ENCODE results near the gene CMTR1.

The CMTR1 gene

GRCh38 chr6:37479266-37479854, 46.3 kb downstream of the CMTR1 start:
- no peak for DNase-seq

GRCh38 chr6:37480118-37480736, 47.2 kb downstream of the CMTR1 start:
- no peak for DNase-seq

- DNase-seq: no peak
Observed at GRCh38 chr6:37480951-37481534, 48.0 kb downstream of the CMTR1 start.

GRCh38 chr6:37481711-37482605, 48.9 kb downstream of the CMTR1 start:
- DNase-seq: no peak

GRCh38 chr6:37482606-37483251, 49.7 kb downstream of the CMTR1 start:
- no peak for DNase-seq

- no peak for DNase-seq
Observed at GRCh38 chr6:37483252-37483901, 50.4 kb downstream of the CMTR1 start.

GRCh38 chr6:37483917-37484785, 51.1 kb downstream of the CMTR1 start:
- DNase-seq: peak; percentile 62 to 74 (median 66)

GRCh38 chr6:37484786-37485170, 51.8 kb downstream of the CMTR1 start:
- no peak for DNase-seq

- DNase-seq: no peak
Observed at GRCh38 chr6:37485291-37485702, 52.3 kb downstream of the CMTR1 start.

- no peak for DNase-seq
Observed at GRCh38 chr6:37486121-37486839, 53.3 kb downstream of the CMTR1 start.

GRCh38 chr6:37487591-37488380, 54.8 kb downstream of the CMTR1 start:
- no peak for DNase-seq

GRCh38 chr6:37488476-37488875, 55.5 kb downstream of the CMTR1 start:
- DNase-seq: peak in 1 of 5 experiments; percentile 63

GRCh38 chr6:37489697-37490336, 56.8 kb downstream of the CMTR1 start:
- DNase-seq: peak in 3 of 5 experiments; percentile 36 to 46 (median 36)

- DNase-seq: no peak
Observed at GRCh38 chr6:37490536-37491170, 57.6 kb downstream of the CMTR1 start.

GRCh38 chr6:37491171-37491829, 58.3 kb downstream of the CMTR1 start:
- DNase-seq: peak in 1 of 5 experiments; percentile 60

- peak in 1 of 5 experiments; percentile 56 for DNase-seq
Observed at GRCh38 chr6:37491830-37492208, 58.8 kb downstream of the CMTR1 start.

- no peak for DNase-seq
Observed at GRCh38 chr6:37492236-37492972, 59.4 kb downstream of the CMTR1 start.

Measured in T-helper 2 cell (primary cell).